Neutrophil (primary cell): Measurements from ENCODE around the gene ITPKC.

Experiments
- H3K27ac ChIP-seq: fragments of 200-600 bp; sonication (generic); 2 replicates; pipeline ENCODE4 v1.5.1; 2016; ENCODE audit warnings: mild to moderate bottlenecking, moderate library complexity
- H3K27me3 ChIP-seq: fragments of 200-600 bp; sonication (generic); 2 replicates; pipeline ENCODE4 v1.6.0; 2016; ENCODE audit warnings: mild to moderate bottlenecking
- H3K36me3 ChIP-seq: fragments of 200-600 bp; sonication (generic); 2 replicates; pipeline ENCODE4 v1.5.1; 2017
- H3K4me1 ChIP-seq, 2 experiments: fragments of 200-600 bp in 1 of 2; sonication (generic) in 1 of 2; 1 replicate in 1 of 2; 2 replicates in 1 of 2; pipeline versions ENCODE4 v1.5.1 to v1.6.1; 2013 to 2016; ENCODE audit warnings: low read depth in 1 of 2, low read length in 1 of 2, mild to moderate bottlenecking in 1 of 2, moderate library complexity in 1 of 2; ENCODE audit not compliant: control insufficient read depth in 1 of 2, insufficient read depth in 1 of 2
- H3K4me3 ChIP-seq, 2 experiments: fragments of 200-600 bp in 1 of 2; sonication (generic) in 1 of 2; 1 replicate in 1 of 2; 2 replicates in 1 of 2; pipeline ENCODE4 v1.5.1; 2013 to 2016; ENCODE audit warnings: low read depth in 1 of 2, low read length in 1 of 2, mild to moderate bottlenecking in 1 of 2, moderate library complexity in 1 of 2
- H3K9me3 ChIP-seq: fragments of 200-600 bp; sonication (generic); 2 replicates; pipeline ENCODE4 v1.5.1; 2016
- TF ChIP-seq, protein P1 (sequence below): fragments of 200-600 bp; sonication (generic); IDR thresholded peaks from 2 replicates; pipeline ENCODE4 v1.5.1; 2016; ENCODE audit warnings: antibody characterized with exemption

Gene ITPKC

GRCh38 chr19:40690050-40690692 is 26.7 kb upstream of the ITPKC start, which contains the start of gene NUMBL:
Gene NUMBL (minus strand): TSS chr19:40690651. CDS start chr19:40690483, 168 bp downstream.
- no peaks in the 10 kb centered on the region for H3K9me3 ChIP-seq
- peaks cover 5 to 19% of the 10 kb centered on the region in 2 experiments for H3K4me1 ChIP-seq
- peak within 1 kb of the TSS; percentile 67 for H3K27ac ChIP-seq
- H3K36me3 ChIP-seq: peaks cover 45% of the 10 kb centered on the region
- TF ChIP-seq, protein P1, sequence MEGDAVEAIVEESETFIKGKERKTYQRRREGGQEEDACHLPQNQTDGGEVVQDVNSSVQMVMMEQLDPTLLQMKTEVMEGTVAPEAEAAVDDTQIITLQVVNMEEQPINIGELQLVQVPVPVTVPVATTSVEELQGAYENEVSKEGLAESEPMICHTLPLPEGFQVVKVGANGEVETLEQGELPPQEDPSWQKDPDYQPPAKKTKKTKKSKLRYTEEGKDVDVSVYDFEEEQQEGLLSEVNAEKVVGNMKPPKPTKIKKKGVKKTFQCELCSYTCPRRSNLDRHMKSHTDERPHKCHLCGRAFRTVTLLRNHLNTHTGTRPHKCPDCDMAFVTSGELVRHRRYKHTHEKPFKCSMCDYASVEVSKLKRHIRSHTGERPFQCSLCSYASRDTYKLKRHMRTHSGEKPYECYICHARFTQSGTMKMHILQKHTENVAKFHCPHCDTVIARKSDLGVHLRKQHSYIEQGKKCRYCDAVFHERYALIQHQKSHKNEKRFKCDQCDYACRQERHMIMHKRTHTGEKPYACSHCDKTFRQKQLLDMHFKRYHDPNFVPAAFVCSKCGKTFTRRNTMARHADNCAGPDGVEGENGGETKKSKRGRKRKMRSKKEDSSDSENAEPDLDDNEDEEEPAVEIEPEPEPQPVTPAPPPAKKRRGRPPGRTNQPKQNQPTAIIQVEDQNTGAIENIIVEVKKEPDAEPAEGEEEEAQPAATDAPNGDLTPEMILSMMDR: no peak
- H3K4me3 ChIP-seq: peak within 1 kb of the TSS; percentile 78 to 86
- no peaks in the 10 kb centered on the region for H3K27me3 ChIP-seq

GRCh38 chr19:40690693-40691420 is 26.1 kb upstream of the ITPKC start:
- no peaks in the 10 kb centered on the region for H3K27me3 ChIP-seq
- no peaks in the 10 kb centered on the region for H3K9me3 ChIP-seq
- peak overlapping the region; percentile 67 for H3K27ac ChIP-seq
- peaks cover 45% of the 10 kb centered on the region for H3K36me3 ChIP-seq
- H3K4me3 ChIP-seq: peak overlapping the region; percentile 78 to 86
- H3K4me1 ChIP-seq: peaks cover 5 to 19% of the 10 kb centered on the region in 2 experiments
- TF ChIP-seq, protein P1: peak; percentile 3

DNA sequence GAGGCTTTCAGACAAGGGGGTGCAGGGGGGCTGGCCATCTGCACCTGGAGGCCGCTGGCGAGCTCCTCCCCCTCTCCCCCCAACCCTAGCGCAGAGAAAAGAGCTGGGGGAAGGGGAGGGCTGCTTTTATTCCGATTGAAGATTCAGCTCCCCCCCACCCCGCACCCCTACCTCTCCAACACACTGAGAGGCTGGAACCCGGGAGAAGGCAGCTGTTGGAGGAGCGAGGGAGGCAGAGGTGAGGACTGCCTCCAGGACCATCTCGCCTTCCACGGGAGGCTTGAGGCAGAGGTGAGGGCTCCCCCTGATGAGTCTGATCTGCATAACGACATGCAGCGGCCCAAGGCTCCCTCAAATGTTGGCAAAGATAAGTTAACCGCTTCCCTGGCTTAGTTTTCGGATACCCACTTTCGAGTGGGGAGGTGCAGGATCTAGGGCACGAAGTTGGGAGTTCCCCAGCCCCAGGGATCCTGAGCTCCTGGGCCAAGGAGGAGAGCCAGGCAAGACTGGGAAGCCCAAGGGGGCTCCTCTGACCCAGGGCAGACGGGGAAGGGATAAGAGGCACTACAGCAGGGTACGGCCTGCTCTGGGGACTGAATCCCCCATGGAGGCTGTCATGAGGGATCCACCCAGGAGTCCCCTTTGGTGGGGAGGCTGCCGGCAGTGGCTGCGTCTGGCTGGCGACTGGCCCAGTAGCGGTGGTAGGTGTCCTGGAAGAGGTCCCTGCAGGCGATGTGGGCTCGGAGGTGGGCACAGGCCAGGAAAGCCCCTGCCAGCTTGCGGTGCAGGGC is 25.3 kb upstream of the ITPKC start:
- peaks cover 5 to 19% of the 10 kb centered on the region in 2 experiments for H3K4me1 ChIP-seq
- no peaks in the 10 kb centered on the region for H3K27me3 ChIP-seq
- H3K9me3 ChIP-seq: no peaks in the 10 kb centered on the region
- TF ChIP-seq, protein P1: no peak
- peak overlapping the region; percentile 78 to 86 for H3K4me3 ChIP-seq
- peaks cover 49% of the 10 kb centered on the region for H3K36me3 ChIP-seq
- peak overlapping the region; percentile 67 for H3K27ac ChIP-seq

- peaks cover 5 to 19% of the 10 kb centered on the region in 2 experiments for H3K4me1 ChIP-seq
- H3K4me3 ChIP-seq: no peak overlapping the region
- TF ChIP-seq, protein P1: no peak
- H3K27me3 ChIP-seq: no peaks in the 10 kb centered on the region
- H3K36me3 ChIP-seq: peaks cover 55% of the 10 kb centered on the region
- no peaks in the 10 kb centered on the region for H3K9me3 ChIP-seq
- no peak overlapping the region for H3K27ac ChIP-seq
Observed at GRCh38 chr19:40692212-40692551, 24.7 kb upstream of the ITPKC start.

DNA sequence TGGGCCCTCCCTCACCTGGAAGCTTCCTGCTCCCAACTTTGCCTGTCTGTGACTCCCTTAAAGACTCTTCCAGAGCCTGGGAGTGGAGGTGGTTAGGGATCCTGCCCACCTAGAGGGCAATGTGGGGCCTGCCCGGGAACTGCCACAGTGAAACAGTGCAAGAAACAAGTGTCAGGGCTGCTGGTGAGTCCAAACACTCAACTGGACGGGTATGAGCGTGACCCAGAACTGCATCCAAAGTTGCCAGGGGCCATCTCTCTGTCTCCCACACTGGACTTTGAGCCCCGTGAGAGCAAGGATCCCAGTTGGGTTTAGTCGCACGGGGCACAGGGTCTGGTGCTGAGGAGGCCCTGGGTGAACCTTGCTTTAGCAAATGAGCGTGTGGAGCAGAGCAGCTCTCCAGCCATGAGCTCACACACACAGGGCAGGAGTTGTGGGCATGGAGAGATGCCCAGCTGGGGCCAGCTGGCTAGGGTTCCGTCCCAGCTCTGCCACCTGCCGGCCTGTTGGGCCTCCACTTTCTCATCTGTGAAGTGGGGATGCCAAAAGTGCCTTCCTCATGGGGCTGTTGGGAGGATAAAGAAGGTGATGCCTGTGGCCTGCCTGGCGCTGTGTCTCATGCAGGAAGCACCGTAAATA is 23.6 kb upstream of the ITPKC start:
- H3K4me1 ChIP-seq: peaks cover 5 to 19% of the 10 kb centered on the region in 2 experiments
- TF ChIP-seq, protein P1: no peak
- no peak overlapping the region for H3K27ac ChIP-seq
- H3K9me3 ChIP-seq: no peaks in the 10 kb centered on the region
- no peak overlapping the region for H3K4me3 ChIP-seq
- peaks cover 58% of the 10 kb centered on the region for H3K36me3 ChIP-seq
- H3K27me3 ChIP-seq: no peaks in the 10 kb centered on the region
